Measurements from ENCODE around the gene TAX1BP1.

The TAX1BP1 gene

DNA sequence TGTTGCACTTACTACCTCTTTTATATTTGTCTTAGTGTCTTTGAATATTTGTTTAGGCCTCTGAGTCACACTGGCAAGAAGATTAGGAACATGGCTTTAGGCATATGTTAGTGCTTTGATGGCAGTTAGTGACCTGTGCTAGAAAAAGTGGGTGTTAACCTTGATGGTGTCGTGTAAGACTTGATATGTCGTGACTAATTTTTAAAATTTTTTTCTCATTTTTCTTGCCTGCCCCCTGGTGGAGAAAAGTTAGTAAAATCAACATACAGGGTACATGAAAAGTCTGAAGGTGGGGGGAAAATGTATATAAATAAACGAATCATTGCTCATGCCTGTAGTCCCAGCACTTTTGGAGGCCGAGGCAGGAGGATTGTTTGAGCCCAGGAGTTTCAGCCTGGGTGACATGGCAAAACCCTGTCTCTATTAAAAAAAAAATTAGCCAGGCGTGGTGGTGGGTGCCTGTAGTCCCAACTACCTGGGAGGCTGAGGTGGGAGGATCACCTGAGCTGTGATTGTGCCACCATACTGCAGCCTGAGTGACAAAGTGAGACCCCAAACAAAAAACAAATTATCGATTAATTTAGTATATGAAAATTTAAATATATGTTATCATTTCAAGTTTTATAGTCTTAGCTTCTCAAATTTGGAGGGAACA, 44.6 kb downstream of the TAX1BP1 start:
- DNase-seq = peak; percentile 4

- no peak for DNase-seq
Observed at GRCh38 chr7:27788437-27788836, 48.5 kb downstream of the TAX1BP1 start.

GRCh38 chr7:27793780-27794179, 53.8 kb downstream of the TAX1BP1 start:
- no peak for DNase-seq

GRCh38 chr7:27795977-27796376, 56.0 kb downstream of the TAX1BP1 start:
- DNase-seq = no peak

- DNase-seq = no peak
Observed at GRCh38 chr7:27799212-27799611, 59.2 kb downstream of the TAX1BP1 start.

GRCh38 chr7:27802999-27803398, 63.0 kb downstream of the TAX1BP1 start:
- DNase-seq = no peak

GRCh38 chr7:27804139-27804538, 64.2 kb downstream of the TAX1BP1 start:
- no peak for DNase-seq

- peak; percentile 9 for DNase-seq
Observed at GRCh38 chr7:27808626-27809025, 68.7 kb downstream of the TAX1BP1 start.

DNA sequence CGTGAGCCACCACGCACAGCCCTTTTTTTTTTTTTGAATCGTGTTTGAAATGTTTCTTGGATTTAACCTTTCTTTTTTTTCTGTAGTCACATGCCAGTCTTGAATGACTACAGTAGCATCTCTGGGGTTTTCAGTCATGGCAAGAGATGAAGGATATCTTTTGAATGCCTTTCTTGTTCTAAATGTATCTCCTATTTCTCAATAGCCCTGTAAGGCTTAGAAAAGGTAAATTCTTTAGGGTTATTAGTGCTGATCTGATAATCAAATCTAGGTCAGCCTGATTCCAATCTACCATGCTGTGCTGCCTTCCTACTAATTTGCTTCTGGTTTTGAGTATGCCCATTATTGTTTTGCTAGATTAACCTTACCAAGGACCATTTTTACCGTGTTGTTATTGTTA, 70.2 kb downstream of the TAX1BP1 start:
- no peak for DNase-seq

DNA sequence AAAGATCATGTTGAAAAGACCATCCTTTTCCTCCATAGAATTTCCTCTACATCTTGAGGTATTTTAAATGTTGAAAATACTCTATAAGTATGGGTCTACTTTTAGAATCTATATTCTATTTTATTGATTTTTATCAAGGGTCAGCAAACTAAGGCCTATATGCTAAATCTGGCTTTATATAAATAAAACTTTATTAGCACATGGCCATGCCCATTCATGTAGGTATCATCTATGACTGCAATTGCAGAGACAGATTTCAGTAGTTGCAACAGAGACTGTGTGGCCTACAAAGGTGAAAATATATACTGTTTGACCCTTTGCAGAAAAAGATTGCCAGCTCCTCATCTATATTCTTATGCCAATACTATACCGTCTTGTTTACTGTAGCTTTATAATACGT, 72.7 kb downstream of the TAX1BP1 start:
- DNase-seq = no peak

- no peak for DNase-seq
Observed at GRCh38 chr7:27822245-27822644, 82.3 kb downstream of the TAX1BP1 start.

DNA sequence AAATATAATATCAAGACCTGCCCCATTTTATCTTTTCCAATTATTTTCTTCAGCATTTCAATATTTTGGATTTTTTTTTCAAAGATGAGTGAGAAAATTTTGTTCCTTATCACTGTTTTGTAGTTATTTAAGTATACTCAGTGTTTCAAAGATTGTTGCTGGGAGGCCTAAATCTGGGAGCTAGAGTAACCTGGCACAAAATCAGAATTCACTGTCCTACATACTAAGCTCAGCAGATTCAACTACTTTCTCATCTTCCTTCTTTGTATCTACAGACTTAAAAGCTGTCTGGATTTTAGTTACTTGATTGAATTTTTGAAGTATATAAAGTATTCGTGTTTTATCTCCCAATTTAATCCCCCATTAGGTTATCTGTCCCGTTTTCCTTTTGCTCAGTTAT, 85.9 kb downstream of the TAX1BP1 start:
- no peak for DNase-seq

GRCh38 chr7:27826357-27826756, 86.4 kb downstream of the TAX1BP1 start:
- no peak for DNase-seq

GRCh38 chr7:27834179-27834921, 94.4 kb downstream of the TAX1BP1 start:
- DNase-seq = no peak

GRCh38 chr7:27835376-27835775, 95.4 kb downstream of the TAX1BP1 start:
- DNase-seq = no peak

GRCh38 chr7:27836536-27836935, 96.6 kb downstream of the TAX1BP1 start:
- DNase-seq = no peak

DNA sequence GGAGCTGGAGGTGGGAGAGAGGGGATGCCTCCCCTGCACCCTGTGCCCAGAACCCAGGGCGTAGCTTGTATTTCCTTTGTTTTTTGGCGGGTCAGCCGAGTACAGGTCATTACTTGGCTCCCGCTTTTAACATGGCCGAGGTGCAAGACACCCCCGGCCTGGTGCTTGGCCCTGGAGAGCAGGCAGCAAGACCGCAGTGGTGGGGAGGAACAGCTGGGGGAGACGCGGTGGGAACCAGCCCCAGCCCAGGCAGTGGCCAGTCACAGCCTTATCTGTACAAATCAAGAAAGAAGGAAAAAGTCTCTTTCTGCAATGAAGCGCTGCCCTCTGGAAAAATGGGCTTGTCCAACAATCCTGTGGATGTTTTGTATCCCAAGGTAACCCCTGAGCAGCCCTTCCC, 99.1 kb downstream of the TAX1BP1 start:
- DNase-seq = no peak

DNA sequence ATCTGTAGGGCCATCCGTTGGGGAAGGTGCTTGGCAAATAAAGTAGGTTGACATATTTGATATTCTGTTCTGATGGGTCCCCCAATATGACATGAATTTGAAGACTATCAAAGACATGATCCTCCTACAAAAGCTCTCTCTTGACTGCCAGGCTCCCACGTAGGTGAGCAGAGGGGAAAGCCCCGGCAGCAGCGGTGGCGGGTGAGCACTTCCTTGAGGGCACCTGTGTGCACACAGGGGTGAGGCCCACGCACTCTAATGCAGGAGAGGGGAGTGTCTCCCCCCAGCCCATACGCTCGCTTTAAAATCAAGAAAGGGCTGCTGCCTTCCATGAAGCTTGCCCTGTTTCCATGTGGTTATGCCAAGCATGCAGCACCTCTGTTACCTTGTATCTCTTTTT, 100.4 kb downstream of the TAX1BP1 start:
- DNase-seq = no peak

GRCh38 chr7:27840760-27841364, 100.9 kb downstream of the TAX1BP1 start:
- DNase-seq = no peak

DNA sequence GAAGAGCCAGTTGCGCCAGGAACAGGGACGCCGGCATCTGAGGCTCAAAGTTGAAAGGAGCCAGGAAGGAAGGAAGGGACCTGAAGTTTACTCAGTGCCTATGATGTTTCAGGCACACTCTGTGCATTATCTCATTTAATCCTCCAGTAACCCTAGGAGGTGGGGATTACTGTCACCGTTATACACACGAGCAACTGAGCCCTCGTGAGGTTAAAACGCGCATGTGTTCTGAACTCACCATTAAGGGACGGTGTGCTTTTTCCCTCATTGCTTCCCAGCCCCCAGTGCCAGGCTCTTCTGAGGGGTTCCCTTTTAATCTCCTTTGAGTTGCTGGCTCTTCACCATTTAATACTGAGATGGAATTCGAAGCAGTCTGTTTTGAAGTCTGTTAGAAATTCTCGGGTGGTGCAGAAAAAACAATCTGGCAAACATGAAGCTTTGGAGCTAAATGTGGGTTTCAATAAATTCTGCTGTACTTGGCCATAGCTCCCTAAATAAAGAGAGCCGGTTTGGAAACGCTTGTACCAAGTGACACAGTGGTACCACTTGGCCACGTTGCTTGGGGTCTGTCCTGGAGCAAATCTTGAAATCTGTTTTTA, 102.2 kb downstream of the TAX1BP1 start:
- DNase-seq = no peak

DNA sequence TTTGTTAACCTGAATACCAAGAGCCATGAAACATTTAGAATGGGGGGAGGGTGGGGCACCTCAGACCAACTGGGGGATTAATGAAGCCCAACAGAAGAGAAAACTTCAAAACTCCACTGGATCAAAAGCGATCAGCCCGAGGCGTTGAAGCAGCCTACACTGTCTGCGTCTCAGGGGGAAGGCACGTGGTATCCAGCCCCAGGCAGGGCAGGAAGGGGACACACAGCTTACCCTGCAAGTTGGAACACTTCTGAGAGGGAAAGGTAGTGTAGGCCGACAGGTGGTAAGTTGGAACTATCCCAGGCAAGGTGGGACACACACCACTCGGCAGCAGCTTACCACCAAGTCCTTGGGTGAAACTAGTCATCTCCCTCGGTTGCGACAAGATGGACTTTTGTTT, 102.9 kb downstream of the TAX1BP1 start:
- DNase-seq = no peak

GRCh38 chr7:27843584-27844305, 103.8 kb downstream of the TAX1BP1 start:
- no peak for DNase-seq

DNA sequence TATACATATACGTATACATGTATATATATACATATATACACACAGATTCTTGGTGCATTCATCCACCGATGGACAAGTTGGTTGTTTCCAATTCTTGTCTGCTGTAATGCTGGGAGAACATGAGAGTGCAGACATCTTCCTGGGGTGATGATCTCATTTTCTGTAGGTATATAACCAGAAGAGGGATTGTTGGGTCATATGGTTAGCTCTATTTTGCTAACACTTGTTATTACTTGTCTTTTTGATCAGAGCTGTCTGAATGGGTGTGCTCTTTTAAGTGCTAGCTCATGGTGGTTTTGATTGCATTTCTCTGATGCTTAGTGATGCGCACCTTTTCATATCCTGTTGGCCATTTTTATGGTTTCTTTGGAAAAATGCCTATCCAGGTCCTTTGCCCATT, 106.4 kb downstream of the TAX1BP1 start:
- no peak for DNase-seq

All from NCI-H2227 treated with DMSO at 0.1 percent for 48 hours (cell line).